HEK293T (cell line): ENCODE data around the gene TEAD1.

Experiments
- ARNT ChIP-seq: fragments of 450-650 bp; IDR thresholded peaks from 2 replicates; pipeline ENCODE4 v1.6.1; 2017; ENCODE audit warnings: mild to moderate bottlenecking
- BHLHE40 ChIP-seq: fragments of 450-650 bp; IDR thresholded peaks from 2 replicates; pipeline ENCODE4 v1.6.1; 2016; ENCODE audit warnings: mild to moderate bottlenecking, moderate library complexity, borderline replicate concordance
- ELF4 ChIP-seq: fragments of 450-650 bp; IDR thresholded peaks from 2 replicates; pipeline ENCODE4 v1.6.1; 2017; ENCODE audit warnings: antibody characterized with exemption
- FOXA1 ChIP-seq: fragments of 450-650 bp; IDR thresholded peaks from 2 replicates; pipeline ENCODE4 v1.6.1; 2016; ENCODE audit warnings: mild to moderate bottlenecking
- FOXM1 ChIP-seq: fragments of 450-650 bp; IDR thresholded peaks from 2 replicates; pipeline ENCODE4 v1.6.1; 2017; ENCODE audit warnings: mild to moderate bottlenecking, borderline replicate concordance
- NFRKB ChIP-seq: fragments of 450-650 bp; IDR thresholded peaks from 2 replicates; pipeline ENCODE4 v1.6.1; 2016; ENCODE audit warnings: mild to moderate bottlenecking, moderate library complexity
- SP1 ChIP-seq: fragments of 450-650 bp; IDR thresholded peaks from 2 replicates; pipeline ENCODE4 v1.6.1; 2017
- SUZ12 ChIP-seq: fragments of 450-650 bp; IDR thresholded peaks from 2 replicates; pipeline ENCODE4 v1.6.1; 2016; ENCODE audit warnings: mild to moderate bottlenecking
- ZNF384 ChIP-seq: fragments of 450-650 bp; IDR thresholded peaks from 2 replicates; pipeline ENCODE4 v1.6.1; 2016

- no peak for TF ChIP-seq BHLHE40
- TF ChIP-seq ZNF384 = no peak
- TF ChIP-seq ELF4 = no peak
- TF ChIP-seq SP1 = no peak
- no peak for TF ChIP-seq NFRKB
- no peak for TF ChIP-seq SUZ12
- no peak for TF ChIP-seq FOXM1
- TF ChIP-seq ARNT = no peak
- TF ChIP-seq FOXA1 = no peak
Observed at GRCh38 chr11:12706545-12707499, 32.6 kb downstream of the TEAD1 start.
